ENCODE data around the gene GATAD2B. TPM values are rescaled to one million over a fixed set of nuclear protein-coding genes. Genes with fewer than 3 reads are reported as not detected.
A peak's percentile ranks its signal among the peaks of the same experiment; 100 is the strongest.

GATAD2B gene
- polyA plus RNA-seq, 1 donor from 2014 or later, result 12.8 TPM

- Histone ChIP-seq H3K9me2 (ENCODE audit: insufficient read depth, low read length) (no peaks in the 10 kb centered on the region), H3K36me3 (ENCODE audit: insufficient read depth, low read length) (no peaks in the 10 kb centered on the region), H3K9ac (ENCODE audit: low read length) (no peak overlapping the region), H3K79me2 (replicated peaks; ENCODE audit: insufficient read depth, low read length) (peaks cover 59% of the 10 kb centered on the region), H3F3A (ENCODE audit: insufficient read depth, low read length, poor library complexity, severe bottlenecking) (no peaks in the 10 kb centered on the region), H2AFZ (ENCODE audit: low read depth, low read length) (no peak overlapping the region), H3K4me3 (ENCODE audit: low read length) (no peak overlapping the region), H3K27me3 (ENCODE audit: insufficient read depth, low read depth, low read length) (no peaks in the 10 kb centered on the region), H3K9me3 (ENCODE audit: low read length) (no peaks in the 10 kb centered on the region), H4K20me1 (ENCODE audit: insufficient read depth) (no peaks in the 10 kb centered on the region), H3K27ac (ENCODE audit: low read length) (no peak overlapping the region), H3K4me2 (ENCODE audit: low read length) (no peak overlapping the region)
- TF ChIP-seq EZH2 (IDR thresholded peaks at IDR 0.05; ENCODE audit: borderline replicate concordance, insufficient read depth, low read length, poor library complexity, severe bottlenecking) (no peak), RAD21 (conservative IDR thresholded peaks at IDR 0.05) (no peak), POLR2AphosphoS5 (IDR thresholded peaks at IDR 0.05) (no peak), REST (IDR thresholded peaks at IDR 0.05; ENCODE audit: borderline replicate concordance) (no peak), SMC3 (conservative IDR thresholded peaks at IDR 0.05; ENCODE audit: poor library complexity) (no peak), EP300 (conservative IDR thresholded peaks at IDR 0.05; ENCODE audit: poor library complexity, severe bottlenecking) (no peak)
Measured at GRCh38 chr1:153883223-153883622, 39.5 kb downstream of the GATAD2B start.

- Histone ChIP-seq H3K9me2 (ENCODE audit: insufficient read depth, low read length) (no peaks in the 10 kb centered on the region), H3K79me2 (replicated peaks; ENCODE audit: insufficient read depth, low read length) (peaks cover 64% of the 10 kb centered on the region), H3K9ac (ENCODE audit: low read length) (peak overlapping the region; percentile 66), H2AFZ (ENCODE audit: low read depth, low read length) (no peak overlapping the region), H3K27ac (ENCODE audit: low read length) (peak overlapping the region; percentile 97), H3K36me3 (ENCODE audit: insufficient read depth, low read length) (no peaks in the 10 kb centered on the region), H3K4me2 (ENCODE audit: low read length) (peak overlapping the region; percentile 15), H3K27me3 (ENCODE audit: insufficient read depth, low read depth, low read length) (no peaks in the 10 kb centered on the region), H3F3A (ENCODE audit: insufficient read depth, low read length, poor library complexity, severe bottlenecking) (no peaks in the 10 kb centered on the region), H4K20me1 (ENCODE audit: insufficient read depth) (no peaks in the 10 kb centered on the region), H3K9me3 (ENCODE audit: low read length) (no peaks in the 10 kb centered on the region), H3K4me3 (ENCODE audit: low read length) (peak overlapping the region; percentile 19)
- TF ChIP-seq TAF1 (IDR thresholded peaks at IDR 0.05; ENCODE audit: low read depth), result no peak
- TF ChIP-seq SMC3 (conservative IDR thresholded peaks at IDR 0.05; ENCODE audit: poor library complexity), result no peak
- no peak for TF ChIP-seq RAD21 (conservative IDR thresholded peaks at IDR 0.05)
- TF ChIP-seq POLR2AphosphoS5 (IDR thresholded peaks at IDR 0.05), result no peak
- no peak for TF ChIP-seq REST (IDR thresholded peaks at IDR 0.05; ENCODE audit: borderline replicate concordance)
- no peak for TF ChIP-seq EZH2 (IDR thresholded peaks at IDR 0.05; ENCODE audit: borderline replicate concordance, insufficient read depth, low read length, poor library complexity, severe bottlenecking)
- no peak for TF ChIP-seq EP300 (conservative IDR thresholded peaks at IDR 0.05; ENCODE audit: poor library complexity, severe bottlenecking)
- no peak for TF ChIP-seq MXI1 (conservative IDR thresholded peaks at IDR 0.05; ENCODE audit: poor library complexity, severe bottlenecking)
- TF ChIP-seq CTCF (IDR thresholded peaks at IDR 0.05; ENCODE audit: poor library complexity, severe bottlenecking), result no peak
Measured at GRCh38 chr1:153882296-153882912, 40.4 kb downstream of the GATAD2B start.
